K562 (cell line): ENCODE results near the gene AMPD3. TPM values are rescaled to one million over a fixed set of nuclear protein-coding genes. Genes with fewer than 3 reads are reported as not detected.

ENCODE experiments used
- ARNT ChIP-seq, 2 experiments: fragments of 450-650 bp; IDR thresholded peaks; 2 replicates each; pipeline ENCODE4 v1.6.1; 2016; ENCODE audit warnings: mild to moderate bottlenecking in 1 of 2
- BHLHE40 ChIP-seq: IDR thresholded peaks from 2 replicates; pipeline ENCODE4 v1.6.1; 2011; ENCODE audit warnings: low read length, improper control_type of control experiment
- C11orf30 ChIP-seq: fragments of 450-650 bp; IDR thresholded peaks from 2 replicates; pipeline ENCODE4 v1.6.1; 2016; ENCODE audit warnings: low read depth, mild to moderate bottlenecking
- DACH1 ChIP-seq: fragments of 450-650 bp; IDR thresholded peaks from 2 replicates; pipeline ENCODE4 v1.6.1; 2018; ENCODE audit not compliant: partially characterized antibody
- JUN ChIP-seq, 2 experiments: sonication (generic) in 1 of 2; formaldehyde crosslinking in 1 of 2; IDR thresholded peaks; 2 replicates each; pipeline versions ENCODE4 v1.6.1 to v1.8.0; 2012 to 2022; ENCODE audit warnings: borderline replicate concordance in 2 of 2, mild to moderate bottlenecking in 2 of 2, improper control_type of control experiment in 1 of 2, low read depth in 1 of 2, low read length in 1 of 2, missing genetic modification reagents in 1 of 2
- MAFK ChIP-seq: IDR thresholded peaks from 2 replicates; pipeline ENCODE4 v1.6.1; 2011; ENCODE audit warnings: low read length, improper control_type of control experiment
- RAD51 ChIP-seq: fragments of 450-650 bp; IDR thresholded peaks from 2 replicates; pipeline ENCODE4 v1.7.1; 2016; ENCODE audit warnings: low read depth, mild to moderate bottlenecking, borderline replicate concordance
- SMARCA4 ChIP-seq: fragments of 450-650 bp; IDR thresholded peaks from 2 replicates; pipeline ENCODE4 v1.6.1; 2016
- SMARCC2 ChIP-seq: fragments of 450-650 bp; IDR thresholded peaks from 2 replicates; pipeline ENCODE4 v1.6.1; 2017; ENCODE audit warnings: antibody characterized with exemption, moderate library complexity, mild to moderate bottlenecking, low read depth
- SREBF2 ChIP-seq: sonication (generic); formaldehyde crosslinking; IDR thresholded peaks from 2 replicates; pipeline ENCODE4 v1.4.0; 2020; ENCODE audit warnings: mild to moderate bottlenecking, missing genetic modification reagents
- polyA plus RNA-seq, 8 experiments: library from polyadenylated mRNA; depleted of rRNA in 4 of 8; stranded (reverse) in 5 of 8; unstranded in 3 of 8; fragments of >200 nt; fragmentation: Nextera tagmentation in 2 of 8; fragmentation: Illumina TruSeq in 1 of 8; extraction: Ambion mirVana in 2 of 8; extraction: Trizol in 1 of 8; gene quantifications; 2 replicates each; pipeline versions ENCODE4 v1.2.1 to v1.2.3, GENCODE V29; 2011 to 2014; ENCODE audit warnings: inconsistent platforms in 1 of 8, missing spikeins in 1 of 8
- total RNA-seq, 7 experiments: library from RNA; depleted of rRNA in 6 of 7; stranded (reverse); fragments of >200 nt in 6 of 7; fragmentation: Illumina TruSeq in 2 of 7; extraction: Trizol in 2 of 7; gene quantifications; 2 replicates each; pipeline versions ENCODE4 v1.2.1 to v1.2.3, GENCODE V29; 2011 to 2021; ENCODE audit warnings: low replicate concordance in 1 of 7
- TF ChIP-seq, protein P1 (sequence below), 2 experiments: fragments of 450-650 bp; formaldehyde crosslinking in 1 of 2; IDR thresholded peaks; 2 replicates each; pipeline versions ENCODE4 v1.4.0 to v1.6.1; 2014 to 2020; ENCODE audit warnings: mild to moderate bottlenecking in 2 of 2, borderline replicate concordance in 1 of 2, low read depth in 1 of 2
- TF ChIP-seq, protein P2 (sequence below): fragments of 450-650 bp; IDR thresholded peaks from 2 replicates; pipeline ENCODE4 v1.6.1; 2016; ENCODE audit warnings: low read depth, mild to moderate bottlenecking, moderate library complexity
- TF ChIP-seq, protein P3 (sequence below), 2 experiments: fragments of 450-650 bp; IDR thresholded peaks; 2 replicates each; pipeline ENCODE4 v1.6.1; 2018; ENCODE audit warnings: mild to moderate bottlenecking in 2 of 2, low read depth in 1 of 2; ENCODE audit not compliant: partially characterized antibody in 2 of 2

The AMPD3 gene
- total and polyA plus RNA-seq, 9 of the 15 experiments (the other 6 are each of a cell fraction or from before 2014, with no cell fraction given): 4.4 to 23.6 (median 11.2) TPM

DNA sequence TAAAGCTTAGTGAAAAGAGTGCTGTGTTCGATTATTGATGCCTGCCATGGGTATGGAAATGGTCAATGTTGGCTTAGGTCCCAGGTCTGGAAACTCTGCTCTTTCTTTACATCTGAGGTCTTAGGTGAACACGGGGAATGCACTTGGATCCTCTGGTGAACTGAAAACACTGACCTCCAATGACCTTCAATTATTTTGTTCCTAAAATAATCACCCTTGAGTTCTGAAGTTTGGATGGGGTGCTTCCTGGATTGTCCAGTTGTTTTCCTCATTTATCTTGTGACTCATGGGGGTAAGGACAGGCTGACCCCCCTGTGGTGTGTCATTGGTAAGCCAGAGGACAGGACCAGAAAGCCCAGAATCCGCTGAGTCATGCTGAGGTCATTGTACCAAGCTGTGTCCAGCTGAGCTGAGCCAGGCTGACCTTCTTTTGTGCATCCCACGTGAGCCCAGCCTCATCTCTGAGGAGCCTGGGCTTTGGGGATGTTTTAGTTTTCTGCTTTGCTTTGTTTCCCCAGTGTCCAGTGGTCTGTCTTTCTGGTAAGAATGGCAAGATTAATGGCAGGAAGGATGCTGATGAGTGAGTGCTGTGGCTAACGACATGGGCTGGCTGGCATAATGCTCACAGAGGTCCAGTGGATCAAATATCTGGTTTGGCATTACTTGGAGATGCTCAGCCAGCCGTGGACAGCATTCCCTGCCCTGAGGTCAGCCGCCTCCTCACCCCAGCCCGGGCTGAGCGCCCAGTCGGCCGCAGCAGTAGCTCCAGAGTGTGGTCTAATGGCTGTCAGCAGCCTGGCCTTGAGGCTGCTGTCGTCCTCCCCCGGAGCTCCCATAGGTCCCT lies 35.6 kb downstream of the AMPD3 start (continued):
- TF ChIP-seq, protein P1, sequence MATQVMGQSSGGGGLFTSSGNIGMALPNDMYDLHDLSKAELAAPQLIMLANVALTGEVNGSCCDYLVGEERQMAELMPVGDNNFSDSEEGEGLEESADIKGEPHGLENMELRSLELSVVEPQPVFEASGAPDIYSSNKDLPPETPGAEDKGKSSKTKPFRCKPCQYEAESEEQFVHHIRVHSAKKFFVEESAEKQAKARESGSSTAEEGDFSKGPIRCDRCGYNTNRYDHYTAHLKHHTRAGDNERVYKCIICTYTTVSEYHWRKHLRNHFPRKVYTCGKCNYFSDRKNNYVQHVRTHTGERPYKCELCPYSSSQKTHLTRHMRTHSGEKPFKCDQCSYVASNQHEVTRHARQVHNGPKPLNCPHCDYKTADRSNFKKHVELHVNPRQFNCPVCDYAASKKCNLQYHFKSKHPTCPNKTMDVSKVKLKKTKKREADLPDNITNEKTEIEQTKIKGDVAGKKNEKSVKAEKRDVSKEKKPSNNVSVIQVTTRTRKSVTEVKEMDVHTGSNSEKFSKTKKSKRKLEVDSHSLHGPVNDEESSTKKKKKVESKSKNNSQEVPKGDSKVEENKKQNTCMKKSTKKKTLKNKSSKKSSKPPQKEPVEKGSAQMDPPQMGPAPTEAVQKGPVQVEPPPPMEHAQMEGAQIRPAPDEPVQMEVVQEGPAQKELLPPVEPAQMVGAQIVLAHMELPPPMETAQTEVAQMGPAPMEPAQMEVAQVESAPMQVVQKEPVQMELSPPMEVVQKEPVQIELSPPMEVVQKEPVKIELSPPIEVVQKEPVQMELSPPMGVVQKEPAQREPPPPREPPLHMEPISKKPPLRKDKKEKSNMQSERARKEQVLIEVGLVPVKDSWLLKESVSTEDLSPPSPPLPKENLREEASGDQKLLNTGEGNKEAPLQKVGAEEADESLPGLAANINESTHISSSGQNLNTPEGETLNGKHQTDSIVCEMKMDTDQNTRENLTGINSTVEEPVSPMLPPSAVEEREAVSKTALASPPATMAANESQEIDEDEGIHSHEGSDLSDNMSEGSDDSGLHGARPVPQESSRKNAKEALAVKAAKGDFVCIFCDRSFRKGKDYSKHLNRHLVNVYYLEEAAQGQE (IDR thresholded peaks at IDR 0.05; ENCODE audit: borderline replicate concordance): peak; percentile 24; the same call in 1 of the 2 replicates
- TF ChIP-seq, protein P1 (CRISPR knock-in tag; IDR thresholded peaks at IDR 0.05; ENCODE audit: low read depth): no peak
- TF ChIP-seq SMARCC2: peak; percentile 79
- TF ChIP-seq JUN (IDR thresholded peaks at IDR 0.05; ENCODE audit: borderline replicate concordance, low read depth, low read length): peak; percentile 98
- peak; percentile 26; the same call in 1 of the 2 replicates for TF ChIP-seq JUN (CRISPR knock-in tag; IDR thresholded peaks at IDR 0.05; ENCODE audit: borderline replicate concordance)
- TF ChIP-seq RAD51: peak; percentile 55; the same call in 1 of the 2 replicates
- TF ChIP-seq BHLHE40: peak; percentile 83
- TF ChIP-seq ARNT (IDR thresholded peaks at IDR 0.05): 0 out of 4 replicates have a peak, but pooled peaks have one; percentile 35 to 70
- peak; percentile 97 for TF ChIP-seq C11orf30
- peak; percentile 92 for TF ChIP-seq SMARCA4
- TF ChIP-seq SREBF2 (CRISPR knock-in tag): no peak
- TF ChIP-seq, protein P2, sequence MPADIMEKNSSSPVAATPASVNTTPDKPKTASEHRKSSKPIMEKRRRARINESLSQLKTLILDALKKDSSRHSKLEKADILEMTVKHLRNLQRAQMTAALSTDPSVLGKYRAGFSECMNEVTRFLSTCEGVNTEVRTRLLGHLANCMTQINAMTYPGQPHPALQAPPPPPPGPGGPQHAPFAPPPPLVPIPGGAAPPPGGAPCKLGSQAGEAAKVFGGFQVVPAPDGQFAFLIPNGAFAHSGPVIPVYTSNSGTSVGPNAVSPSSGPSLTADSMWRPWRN: no peak
- TF ChIP-seq, protein P3, sequence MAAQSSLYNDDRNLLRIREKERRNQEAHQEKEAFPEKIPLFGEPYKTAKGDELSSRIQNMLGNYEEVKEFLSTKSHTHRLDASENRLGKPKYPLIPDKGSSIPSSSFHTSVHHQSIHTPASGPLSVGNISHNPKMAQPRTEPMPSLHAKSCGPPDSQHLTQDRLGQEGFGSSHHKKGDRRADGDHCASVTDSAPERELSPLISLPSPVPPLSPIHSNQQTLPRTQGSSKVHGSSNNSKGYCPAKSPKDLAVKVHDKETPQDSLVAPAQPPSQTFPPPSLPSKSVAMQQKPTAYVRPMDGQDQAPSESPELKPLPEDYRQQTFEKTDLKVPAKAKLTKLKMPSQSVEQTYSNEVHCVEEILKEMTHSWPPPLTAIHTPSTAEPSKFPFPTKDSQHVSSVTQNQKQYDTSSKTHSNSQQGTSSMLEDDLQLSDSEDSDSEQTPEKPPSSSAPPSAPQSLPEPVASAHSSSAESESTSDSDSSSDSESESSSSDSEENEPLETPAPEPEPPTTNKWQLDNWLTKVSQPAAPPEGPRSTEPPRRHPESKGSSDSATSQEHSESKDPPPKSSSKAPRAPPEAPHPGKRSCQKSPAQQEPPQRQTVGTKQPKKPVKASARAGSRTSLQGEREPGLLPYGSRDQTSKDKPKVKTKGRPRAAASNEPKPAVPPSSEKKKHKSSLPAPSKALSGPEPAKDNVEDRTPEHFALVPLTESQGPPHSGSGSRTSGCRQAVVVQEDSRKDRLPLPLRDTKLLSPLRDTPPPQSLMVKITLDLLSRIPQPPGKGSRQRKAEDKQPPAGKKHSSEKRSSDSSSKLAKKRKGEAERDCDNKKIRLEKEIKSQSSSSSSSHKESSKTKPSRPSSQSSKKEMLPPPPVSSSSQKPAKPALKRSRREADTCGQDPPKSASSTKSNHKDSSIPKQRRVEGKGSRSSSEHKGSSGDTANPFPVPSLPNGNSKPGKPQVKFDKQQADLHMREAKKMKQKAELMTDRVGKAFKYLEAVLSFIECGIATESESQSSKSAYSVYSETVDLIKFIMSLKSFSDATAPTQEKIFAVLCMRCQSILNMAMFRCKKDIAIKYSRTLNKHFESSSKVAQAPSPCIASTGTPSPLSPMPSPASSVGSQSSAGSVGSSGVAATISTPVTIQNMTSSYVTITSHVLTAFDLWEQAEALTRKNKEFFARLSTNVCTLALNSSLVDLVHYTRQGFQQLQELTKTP (IDR thresholded peaks at IDR 0.05; ENCODE audit: low read depth in 1 of 2, partially characterized antibody in 2 of 2): peak in 1 of 2 experiments; percentile 59
- peak; percentile 52 for TF ChIP-seq DACH1
- peak; percentile 97 for TF ChIP-seq MAFK
